ENCODE results near the gene VWA3A.
"Not testable (repeated sequence)": the region's sequence is repeated elsewhere in the genome, so short reads cannot be mapped to it uniquely, and the experiment has no call there.

Gene VWA3A

DNA sequence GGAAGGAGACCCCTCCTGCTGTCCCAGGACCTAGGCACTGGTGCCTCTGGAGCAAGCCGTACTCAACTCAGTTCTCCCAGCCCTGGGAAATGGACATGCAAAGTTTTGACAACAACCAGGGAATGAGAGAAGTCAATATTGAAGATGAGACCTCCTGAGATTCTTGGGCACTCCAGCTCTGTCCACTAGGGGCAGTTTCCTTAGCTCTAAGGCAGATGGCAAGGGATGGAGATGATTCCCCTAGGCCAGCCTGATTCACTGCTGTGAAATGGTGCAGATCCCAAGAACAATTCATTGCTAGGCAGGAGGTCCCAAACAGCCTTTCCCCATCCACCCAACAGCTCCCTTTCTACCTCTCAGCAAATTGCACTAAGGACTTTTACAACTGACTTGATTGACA lies 49.4 kb downstream of the VWA3A start:
- H3K36me3 ChIP-seq, result no peaks in the 10 kb centered on the region
- H3K4me1 ChIP-seq, result no peaks in the 10 kb centered on the region
- peak; percentile 67 for TF ChIP-seq CTCF (IDR thresholded peaks at IDR 0.05; ENCODE audit: low read depth, low read length)
- H3K27me3 ChIP-seq, result peaks cover 17% of the 10 kb centered on the region
- no peaks in the 10 kb centered on the region for H3K9me3 ChIP-seq
- DNase-seq, result peak; percentile 24
- no peak overlapping the region for H3K4me3 ChIP-seq (ENCODE audit: low read depth, low read length)

DNA sequence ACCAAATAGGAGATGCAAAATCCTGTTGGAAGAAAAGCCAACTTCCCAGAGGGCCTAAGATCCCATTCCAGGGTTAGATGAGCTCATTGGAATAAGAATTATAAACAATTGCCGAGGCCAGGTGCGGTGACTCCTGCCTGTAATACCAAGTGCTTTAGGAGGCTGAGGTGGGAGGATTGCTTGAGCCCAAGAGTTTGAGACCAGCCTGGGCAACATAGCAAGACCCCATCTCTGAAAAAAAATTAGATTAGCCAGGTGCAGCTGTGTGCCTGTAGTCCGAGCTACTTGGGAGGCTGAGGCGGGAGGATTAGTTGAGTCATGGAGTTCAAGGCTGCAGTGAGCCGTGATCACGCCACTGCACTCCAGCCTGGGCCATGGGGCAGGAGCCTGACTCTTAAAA lies 52.2 kb downstream of the VWA3A start:
- no peaks in the 10 kb centered on the region for H3K9me3 ChIP-seq
- no peaks in the 10 kb centered on the region for H3K36me3 ChIP-seq
- H3K4me1 ChIP-seq, result no peaks in the 10 kb centered on the region
- peaks cover 3% of the 10 kb centered on the region for H3K27me3 ChIP-seq
- no peak overlapping the region for H3K4me3 ChIP-seq (ENCODE audit: low read depth, low read length)
- TF ChIP-seq CTCF (IDR thresholded peaks at IDR 0.05; ENCODE audit: low read depth, low read length), result no peak
- DNase-seq, result no peak

GRCh38 chr16:22147853-22148252 lies 55.5 kb downstream of the VWA3A start:
- no peak for DNase-seq
- TF ChIP-seq CTCF (IDR thresholded peaks at IDR 0.05; ENCODE audit: low read depth, low read length), result no peak
- Histone ChIP-seq H3K4me1 (no peaks in the 10 kb centered on the region), H3K27me3 (peaks cover 6% of the 10 kb centered on the region), H3K36me3 (no peaks in the 10 kb centered on the region), H3K4me3 (ENCODE audit: low read depth, low read length) (no peak overlapping the region), H3K9me3 (no peaks in the 10 kb centered on the region)

DNA sequence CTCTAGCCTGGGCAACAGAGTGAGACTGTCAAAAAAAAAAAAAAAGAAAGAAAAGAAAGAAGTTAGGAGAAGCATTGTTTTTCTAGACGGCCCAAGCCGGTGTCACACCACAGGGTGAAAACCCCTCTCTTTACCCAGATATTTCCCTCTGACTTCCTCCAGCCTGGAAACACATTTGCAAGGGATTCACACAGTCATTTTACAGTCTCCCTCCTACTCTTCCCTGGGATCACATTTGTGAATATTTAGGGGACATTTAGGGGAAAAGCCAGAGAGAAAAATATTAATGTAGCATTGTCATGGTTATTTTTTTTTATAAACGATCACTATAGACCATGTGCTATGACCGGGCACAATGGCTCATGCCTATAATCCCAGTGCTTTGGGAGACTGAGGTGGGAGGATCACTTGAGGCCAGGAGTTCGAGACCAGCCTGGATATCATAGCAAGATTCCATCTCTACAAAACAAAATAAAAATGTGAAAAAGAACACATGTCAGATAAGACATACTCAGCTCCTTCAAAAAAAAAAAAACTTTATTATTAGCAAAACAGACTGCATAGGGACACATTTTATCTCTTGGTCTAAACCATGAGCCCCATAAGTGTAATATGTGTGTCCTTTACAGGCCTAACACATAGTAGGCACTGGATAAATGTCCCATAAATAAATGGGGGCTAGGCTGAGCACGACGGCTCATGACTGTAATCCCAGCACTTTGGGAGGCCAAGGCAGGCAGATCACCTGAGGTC lies 59.1 kb downstream of the VWA3A start:
- Histone ChIP-seq H3K36me3 (no peaks in the 10 kb centered on the region), H3K9me3 (no peaks in the 10 kb centered on the region), H3K27me3 (peaks cover 8% of the 10 kb centered on the region), H3K4me1 (no peaks in the 10 kb centered on the region), H3K4me3 (ENCODE audit: low read depth, low read length) (no peak overlapping the region)
- no peak for DNase-seq
- TF ChIP-seq CTCF (IDR thresholded peaks at IDR 0.05; ENCODE audit: low read depth, low read length), result no peak

DNA sequence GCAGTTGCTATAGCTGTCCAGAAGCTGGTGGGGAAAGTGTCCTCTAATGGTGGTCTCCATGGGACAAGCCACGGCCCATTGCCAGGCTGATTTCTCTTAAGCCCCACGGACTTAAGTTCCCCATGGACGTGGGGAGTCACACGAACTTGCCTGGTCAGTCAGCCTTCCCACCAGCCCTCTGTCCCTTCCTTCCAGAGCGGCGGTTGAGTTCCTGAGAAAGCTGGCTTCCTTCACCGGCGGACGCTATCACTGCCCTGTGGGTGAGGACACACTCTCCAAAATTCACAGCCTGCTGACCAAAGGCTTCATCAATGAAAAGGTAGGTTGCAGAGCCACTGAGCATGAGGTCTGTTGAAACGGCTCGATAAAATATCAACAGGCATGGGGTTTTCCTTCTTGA lies 60.0 kb downstream of the VWA3A start:
- no peaks in the 10 kb centered on the region for H3K9me3 ChIP-seq
- no peaks in the 10 kb centered on the region for H3K4me1 ChIP-seq
- TF ChIP-seq CTCF (IDR thresholded peaks at IDR 0.05; ENCODE audit: low read depth, low read length), result no peak
- H3K27me3 ChIP-seq, result peaks cover 8% of the 10 kb centered on the region
- DNase-seq, result no peak
- H3K4me3 ChIP-seq (ENCODE audit: low read depth, low read length), result no peak overlapping the region
- no peaks in the 10 kb centered on the region for H3K36me3 ChIP-seq

GRCh38 chr16:22153078-22153477 lies 60.7 kb downstream of the VWA3A start:
- not testable (repeated sequence) for H3K4me1 ChIP-seq, H3K27me3 ChIP-seq, DNase-seq

More at GRCh38 chr16:22153078-22153477, 60.7 kb downstream of the VWA3A start:
- H3K36me3 ChIP-seq; H3K9me3 ChIP-seq; H3K4me3 ChIP-seq (ENCODE audit: low read depth, low read length): not testable (repeated sequence)
